HG02763 (cell line): ENCODE data around the gene CFAP54.
"Not testable (repeated sequence)": the region's sequence is repeated elsewhere in the genome, so short reads cannot be mapped to it uniquely, and the experiment has no call there.

Experiments used
- ATAC-seq: cut with Tn5 transposase; IDR thresholded peaks from one replicate; pipeline ENCODE4 v1.9.1; 2021; ENCODE audit warnings: mild to moderate bottlenecking, moderate library complexity; ENCODE audit not compliant: unreplicated experiment

CFAP54 gene

GRCh38 chr12:96474206-96474605 is 15.2 kb upstream of the CFAP54 start:
- no peak for ATAC-seq

- ATAC-seq = no peak
Observed at GRCh38 chr12:96478011-96478410, 11.4 kb upstream of the CFAP54 start.

GRCh38 chr12:96482086-96482485 is 7.3 kb upstream of the CFAP54 start:
- no peak for ATAC-seq

GRCh38 chr12:96483116-96483515 is 6.3 kb upstream of the CFAP54 start:
- ATAC-seq = no peak

GRCh38 chr12:96486751-96487613 is 2.4 kb upstream of the CFAP54 start:
- no peak for ATAC-seq

- ATAC-seq = no peak
Observed at GRCh38 chr12:96487634-96488033, 1.7 kb upstream of the CFAP54 start.

- ATAC-seq = no peak
Observed at GRCh38 chr12:96493106-96493505, 3.7 kb downstream of the CFAP54 start.

GRCh38 chr12:96494154-96494553 is 4.8 kb downstream of the CFAP54 start:
- not testable (repeated sequence) for ATAC-seq

GRCh38 chr12:96495155-96495554 is 5.8 kb downstream of the CFAP54 start:
- no peak for ATAC-seq

GRCh38 chr12:96495841-96496545 is 6.6 kb downstream of the CFAP54 start:
- ATAC-seq = no peak

GRCh38 chr12:96496944-96497343 is 7.6 kb downstream of the CFAP54 start:
- ATAC-seq = no peak

- ATAC-seq = no peak
Observed at GRCh38 chr12:96497855-96498254, 8.5 kb downstream of the CFAP54 start.

GRCh38 chr12:96500693-96501092 is 11.3 kb downstream of the CFAP54 start:
- ATAC-seq = no peak

- peak; percentile 79 for ATAC-seq
Observed at GRCh38 chr12:96501133-96501761, 11.9 kb downstream of the CFAP54 start.

GRCh38 chr12:96501908-96502307 is 12.5 kb downstream of the CFAP54 start:
- no peak for ATAC-seq

GRCh38 chr12:96502477-96502876 is 13.1 kb downstream of the CFAP54 start:
- ATAC-seq = peak; percentile 66

GRCh38 chr12:96502949-96503532 is 13.7 kb downstream of the CFAP54 start:
- ATAC-seq = no peak

GRCh38 chr12:96503976-96504375 is 14.6 kb downstream of the CFAP54 start:
- no peak for ATAC-seq

- no peak for ATAC-seq
Observed at GRCh38 chr12:96506776-96507175, 17.4 kb downstream of the CFAP54 start.

GRCh38 chr12:96510306-96510764 is 21.0 kb downstream of the CFAP54 start:
- ATAC-seq = no peak

- ATAC-seq = no peak
Observed at GRCh38 chr12:96513166-96513565, 23.8 kb downstream of the CFAP54 start.
